Panc1 (cell line): Measurements from ENCODE around the gene CFAP221. TPM values are rescaled to one million over a fixed set of nuclear protein-coding genes. Genes with fewer than 3 reads are reported as not detected.
"Not testable (repeated sequence)": the region's sequence is repeated elsewhere in the genome, so short reads cannot be mapped to it uniquely, and the experiment has no call there.

Experiments used
- ATAC-seq: fragments of 200-7000 bp; cut with Tn5 transposase; 2 replicates; pipeline ENCODE4 v1.9.1; 2020; ENCODE audit warnings: mild to moderate bottlenecking, moderate library complexity
- BruUV-seq: library from RNA; stranded (reverse); fragments of 400-500 nt; replicated peaks from 2 replicates; lab custom pipeline; 2021; lab: Mats Ljungman, UMichigan
- CTCF ChIA-PET: fragments of 300-600 bp; sonication (Branson Sonifier 250); formaldehyde crosslinking; loops from one replicate; lab custom pipeline; 2022; ENCODE audit warnings: antibody characterized with exemption; lab: Charles Lee
- POLR2A ChIA-PET: fragments of 300-600 bp; sonication (Branson Sonifier 250); formaldehyde crosslinking; loops from one replicate; lab custom pipeline; 2022; ENCODE audit warnings: antibody characterized with exemption; lab: Charles Lee
- DNase-seq: peaks from one replicate; pipeline ENCODE4 v3.0.0-alpha.2; 2010; ENCODE audit warnings: low read depth, low spot score
- H3K27ac ChIP-seq: 2 replicates; pipeline ENCODE4 v1.5.1; 2011; ENCODE audit warnings: mild to moderate bottlenecking, low read length, inconsistent platforms
- H3K27me3 ChIP-seq: fragments of 200-500 bp; sonication (Bioruptor generic); 2 replicates; pipeline ENCODE4 v1.6.0; 2014; ENCODE audit warnings: low read length, inconsistent platforms; ENCODE audit not compliant: control insufficient read depth, insufficient read depth
- H3K36me3 ChIP-seq: fragments of 200-500 bp; sonication (Bioruptor generic); 2 replicates; pipeline ENCODE4 v1.5.1; 2014; ENCODE audit warnings: inconsistent platforms, mild to moderate bottlenecking, low read length, moderate library complexity; ENCODE audit not compliant: control insufficient read depth, insufficient read depth
- H3K4me1 ChIP-seq: 2 replicates; pipeline ENCODE4 v1.5.1; 2011; ENCODE audit warnings: inconsistent platforms, mild to moderate bottlenecking, low read length, moderate library complexity; ENCODE audit not compliant: control insufficient read depth, insufficient read depth
- H3K4me3 ChIP-seq, 2 experiments: 2 replicates each; pipeline ENCODE4 v1.5.1; 2011 to 2012; ENCODE audit warnings: low read depth in 2 of 2, low read length in 2 of 2, mild to moderate bottlenecking in 2 of 2, inconsistent platforms in 1 of 2, moderate library complexity in 1 of 2
- H3K9me3 ChIP-seq: fragments of 200-500 bp; sonication (Bioruptor generic); 2 replicates; pipeline ENCODE4 v1.5.1; 2014; ENCODE audit warnings: low read depth, mild to moderate bottlenecking, inconsistent platforms, low read length, moderate library complexity; ENCODE audit not compliant: control insufficient read depth, insufficient read depth
- CTCF ChIP-seq: fragments of 450-650 bp; IDR thresholded peaks from 2 replicates; pipeline ENCODE4 v1.5.1; 2017; ENCODE audit warnings: mild to moderate bottlenecking
- POLR2AphosphoS5 ChIP-seq: IDR thresholded peaks from 2 replicates; pipeline ENCODE4 v1.6.1; 2012; ENCODE audit warnings: mild to moderate bottlenecking, low read depth, low read length, moderate library complexity
- REST ChIP-seq, 2 experiments: IDR thresholded peaks; 2 replicates each; pipeline ENCODE4 v1.6.1; 2011 to 2012; ENCODE audit warnings: low read depth in 2 of 2, control low read depth in 1 of 2, low read length in 1 of 2, mild to moderate bottlenecking in 1 of 2, moderate library complexity in 1 of 2; ENCODE audit not compliant: insufficient read depth in 1 of 2
- SIN3A ChIP-seq: IDR thresholded peaks from 2 replicates; pipeline ENCODE4 v1.6.1; 2012; ENCODE audit warnings: low read depth, mild to moderate bottlenecking, low read length, moderate library complexity, borderline replicate concordance; ENCODE audit not compliant: insufficient read depth
- TCF7L2 ChIP-seq: IDR thresholded peaks from 2 replicates; pipeline ENCODE4 v1.6.1; 2011; ENCODE audit warnings: mild to moderate bottlenecking, low read depth, low read length, inconsistent platforms
- in situ Hi-C: cut with HindIII; loops from 2 replicates; pipeline ENCODE4 v1.10.0; 2016; ENCODE audit warnings: low sequenced_read_pairs, low pct_unique_long_range_greater_than_20kb
- intact Hi-C: fragments of 100-400 bp; cut with micrococcal nuclease; formaldehyde crosslinking; loops from one replicate; pipeline ENCODE4 v1.10.0; 2022; ENCODE audit not compliant: unreplicated experiment
- total RNA-seq: library from RNA; stranded (reverse); gene quantifications from one replicate; pipeline ENCODE4 v1.2.1, GENCODE V29; 2021; ENCODE audit not compliant: unreplicated experiment

Gene CFAP221
- total RNA-seq, 1 experiment from 2014 or later: not detected

GRCh38 chr2:119617455-119617854 is 73.2 kb downstream of the CFAP221 start:
- Histone ChIP-seq H3K27me3 (no peaks in the 10 kb centered on the region), H3K4me1 (no peaks in the 10 kb centered on the region), H3K27ac (no peak overlapping the region), H3K4me3 (no peak overlapping the region), H3K9me3 (no peaks in the 10 kb centered on the region), H3K36me3 (no peaks in the 10 kb centered on the region)
- no peak for DNase-seq
- BruUV-seq: no TSS peak
- no peak for ATAC-seq
- TF ChIP-seq CTCF: no peak
- TF ChIP-seq SIN3A: no peak
- TF ChIP-seq REST (IDR thresholded peaks at IDR 0.05; ENCODE audit: insufficient read depth in 1 of 2, low read depth in 2 of 2, low read length in 1 of 2): no peak
- no peak for TF ChIP-seq TCF7L2
- TF ChIP-seq POLR2AphosphoS5: no peak
- CTCF ChIA-PET: no interaction called here
- POLR2A ChIA-PET: no interaction called here
- intact Hi-C loops: no loop called here
- in situ Hi-C loops: no loop called here

GRCh38 chr2:119618725-119619124 is 74.5 kb downstream of the CFAP221 start:
- H3K4me3 ChIP-seq, H3K4me1 ChIP-seq, H3K9me3 ChIP-seq, CTCF ChIA-PET, DNase-seq, H3K27me3 ChIP-seq, H3K36me3 ChIP-seq, POLR2A ChIA-PET, in situ Hi-C loops, intact Hi-C loops, ATAC-seq, H3K27ac ChIP-seq, BruUV-seq: not testable (repeated sequence)

GRCh38 chr2:119625226-119625625 is 81.0 kb downstream of the CFAP221 start:
- in situ Hi-C loops: no loop called here
- H3K27ac ChIP-seq: no peak overlapping the region
- ChIA-PET POLR2A (interaction anchor here (0.6 kb wide), 1 partner anchor 307 kb away, joined by 3 read pairs; no protein-coding TSS in a partner anchor), CTCF (interaction anchor here (0.6 to 0.7 kb wide), 2 partner anchors 148 to 749 kb away, joined by 3 read pairs; no protein-coding TSS in a partner anchor)
- DNase-seq (no peak), ATAC-seq (no peak)
- intact Hi-C loops: no loop called here
- no peak overlapping the region for H3K4me3 ChIP-seq
- H3K27me3 ChIP-seq: no peaks in the 10 kb centered on the region
- H3K9me3 ChIP-seq: no peaks in the 10 kb centered on the region
- H3K36me3 ChIP-seq: no peaks in the 10 kb centered on the region
- TF ChIP-seq CTCF: no peak
- no peak for TF ChIP-seq POLR2AphosphoS5
- no peak for TF ChIP-seq SIN3A
- TF ChIP-seq REST (IDR thresholded peaks at IDR 0.05; ENCODE audit: insufficient read depth in 1 of 2, low read depth in 2 of 2, low read length in 1 of 2): no peak
- no peak for TF ChIP-seq TCF7L2
- no peaks in the 10 kb centered on the region for H3K4me1 ChIP-seq
- BruUV-seq: no TSS peak
